Thyroid gland (tissue), 4 donors: ENCODE data around the gene GALNTL6.

Experiments used
- POLR2A ChIP-seq, 2 donors: fragments of 450-650 bp; IDR thresholded peaks; one replicate each; pipeline ENCODE4 v1.6.1; 2017; ENCODE audit warnings: antibody characterized with exemption in 2 of 2, mild to moderate bottlenecking in 2 of 2, moderate library complexity in 1 of 2
- TF ChIP-seq, protein P1 (sequence below), 6 experiments: fragments of 200-600 bp in 3 of 6; fragments of 450-650 bp in 3 of 6; sonication (generic) in 3 of 6; IDR thresholded peaks; one replicate each; pipeline ENCODE4 v1.5.1; 2016 to 2019; ENCODE audit warnings: antibody characterized with exemption in 6 of 6, mild to moderate bottlenecking in 2 of 6, inconsistent platforms in 1 of 6, moderate library complexity in 1 of 6

DNA sequence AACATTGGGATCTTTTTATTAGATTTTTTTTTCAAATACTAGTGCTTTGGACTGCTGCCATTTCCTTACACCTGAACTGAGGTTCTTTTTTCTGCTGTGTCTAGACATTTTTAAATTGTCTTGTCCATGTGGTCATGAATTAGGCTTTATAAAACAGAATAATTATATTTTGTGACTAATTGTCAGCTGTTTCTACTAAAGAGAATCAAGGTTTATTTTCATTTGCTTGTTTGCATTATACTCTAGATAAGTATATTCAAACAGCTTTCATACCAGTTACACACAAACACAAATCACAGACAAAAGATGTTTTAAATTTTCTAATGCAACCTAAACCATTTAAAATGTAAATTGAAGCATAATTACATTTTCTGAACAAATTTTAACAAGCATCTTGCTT lies 194.7 kb downstream of the GALNTL6 start:
- TF ChIP-seq, protein P1, sequence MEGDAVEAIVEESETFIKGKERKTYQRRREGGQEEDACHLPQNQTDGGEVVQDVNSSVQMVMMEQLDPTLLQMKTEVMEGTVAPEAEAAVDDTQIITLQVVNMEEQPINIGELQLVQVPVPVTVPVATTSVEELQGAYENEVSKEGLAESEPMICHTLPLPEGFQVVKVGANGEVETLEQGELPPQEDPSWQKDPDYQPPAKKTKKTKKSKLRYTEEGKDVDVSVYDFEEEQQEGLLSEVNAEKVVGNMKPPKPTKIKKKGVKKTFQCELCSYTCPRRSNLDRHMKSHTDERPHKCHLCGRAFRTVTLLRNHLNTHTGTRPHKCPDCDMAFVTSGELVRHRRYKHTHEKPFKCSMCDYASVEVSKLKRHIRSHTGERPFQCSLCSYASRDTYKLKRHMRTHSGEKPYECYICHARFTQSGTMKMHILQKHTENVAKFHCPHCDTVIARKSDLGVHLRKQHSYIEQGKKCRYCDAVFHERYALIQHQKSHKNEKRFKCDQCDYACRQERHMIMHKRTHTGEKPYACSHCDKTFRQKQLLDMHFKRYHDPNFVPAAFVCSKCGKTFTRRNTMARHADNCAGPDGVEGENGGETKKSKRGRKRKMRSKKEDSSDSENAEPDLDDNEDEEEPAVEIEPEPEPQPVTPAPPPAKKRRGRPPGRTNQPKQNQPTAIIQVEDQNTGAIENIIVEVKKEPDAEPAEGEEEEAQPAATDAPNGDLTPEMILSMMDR (IDR thresholded peaks at IDR 0.05), result no peak
- TF ChIP-seq POLR2A (IDR thresholded peaks at IDR 0.05), result no peak
